HCT116 (cell line): ENCODE data around the gene MAGEF1. TPM values are rescaled to one million over a fixed set of nuclear protein-coding genes. Genes with fewer than 3 reads are reported as not detected.

Experiments
- ATAC-seq: fragments of 200-7000 bp; cut with Tn5 transposase; 2 replicates; pipeline ENCODE4 v1.9.1; 2020; ENCODE audit warnings: mild to moderate bottlenecking, moderate library complexity
- BruUV-seq: library from RNA; stranded (reverse); fragments of 400-500 nt; replicated peaks from 2 replicates; lab custom pipeline; 2021; lab: Mats Ljungman, UMichigan
- CTCF ChIA-PET: fragments of 300-600 bp; sonication (Branson Sonifier 250); formaldehyde crosslinking; loops from one replicate; lab custom pipeline; 2021; ENCODE audit warnings: antibody characterized with exemption; lab: Charles Lee
- POLR2A ChIA-PET: fragments of 300-600, 350-600 bp; sonication (Branson Sonifier 250); formaldehyde crosslinking; loops from one replicate; lab custom pipeline; 2021; ENCODE audit warnings: antibody characterized with exemption; lab: Charles Lee
- RAD21 ChIA-PET, 2 experiments: fragments of 300-600 bp; sonication (Branson Sonifier 250); formaldehyde crosslinking; loops; one replicate each; lab custom pipeline; 2023; ENCODE audit warnings: low total read pairs in 2 of 2; ENCODE audit not compliant: uncharacterized antibody in 2 of 2, unreplicated experiment in 2 of 2, low non-redundant PET in 1 of 2; lab: Charles Lee
- DNase-seq: peaks from one replicate; pipeline ENCODE4 v3.0.0-alpha.2; 2010; ENCODE audit warnings: low read depth, low spot score
- H2AFZ ChIP-seq: fragments of 200-600 bp; shearing (Covaris generic), sonication (generic); 2 replicates; pipeline ENCODE4 v1.6.1; 2017; ENCODE audit warnings: low read depth, mixed run types, mixed read lengths, antibody characterized with exemption, low read length; ENCODE audit not compliant: poor library complexity, severe bottlenecking
- H3K27ac ChIP-seq: 2 replicates; pipeline ENCODE4 v1.5.1; 2012; ENCODE audit warnings: low read depth, low read length
- H3K27me3 ChIP-seq: fragments of 200-600 bp; sonication (generic); 2 replicates; pipeline ENCODE4 v1.6.1; 2016; ENCODE audit warnings: mixed run types, low read length, mixed read lengths; ENCODE audit not compliant: insufficient read depth
- H3K36me3 ChIP-seq, 2 experiments: fragments of 200-500 bp in 1 of 2; fragments of 200-600 bp in 1 of 2; sonication (Bioruptor generic) in 1 of 2; sonication (generic) in 1 of 2; 2 replicates each; pipeline versions ENCODE4 v1.5.1 to v1.6.1; 2014 to 2016; ENCODE audit warnings: low read length in 2 of 2, inconsistent platforms in 1 of 2, mixed read lengths in 1 of 2, mixed run types in 1 of 2; ENCODE audit not compliant: insufficient read depth in 2 of 2, control insufficient read depth in 1 of 2
- H3K4me1 ChIP-seq, 2 experiments: fragments of 200-600 bp in 1 of 2; sonication (generic) in 1 of 2; 2 replicates each; pipeline versions ENCODE4 v1.5.1 to v1.6.1; 2012 to 2017; ENCODE audit warnings: low read length in 2 of 2, inconsistent platforms in 1 of 2, mild to moderate bottlenecking in 1 of 2, mixed read lengths in 1 of 2, mixed run types in 1 of 2, moderate library complexity in 1 of 2; ENCODE audit not compliant: insufficient read depth in 2 of 2, control insufficient read depth in 1 of 2
- H3K4me2 ChIP-seq: fragments of 200-600 bp; sonication (generic); 2 replicates; pipeline ENCODE4 v1.6.1; 2017; ENCODE audit warnings: mixed run types, low read length, mixed read lengths
- H3K4me3 ChIP-seq, 2 experiments: fragments of 200-600 bp in 1 of 2; sonication (generic) in 1 of 2; replicated peaks in 1 of 2; 2 replicates each; pipeline ENCODE4 v1.5.1; 2011 to 2016; ENCODE audit warnings: low read length in 2 of 2, control low read depth in 1 of 2, low read depth in 1 of 2, mild to moderate bottlenecking in 1 of 2, mixed read lengths in 1 of 2, mixed run types in 1 of 2
- H3K79me2 ChIP-seq: fragments of 200-600 bp; sonication (generic); 2 replicates; pipeline ENCODE4 v1.6.1; 2017; ENCODE audit warnings: mild to moderate bottlenecking, mixed run types, low read length, moderate library complexity, mixed read lengths; ENCODE audit not compliant: insufficient read depth
- H3K9ac ChIP-seq: fragments of 200-600 bp; sonication (generic); 2 replicates; pipeline ENCODE4 v1.6.1; 2016; ENCODE audit warnings: low read length, mixed read lengths
- H3K9me2 ChIP-seq: fragments of 200-600 bp; sonication (generic), shearing (Covaris generic); 2 replicates; pipeline ENCODE4 v1.6.1; 2017; ENCODE audit warnings: mixed run types, mild to moderate bottlenecking, moderate library complexity; ENCODE audit not compliant: insufficient read depth
- H3K9me3 ChIP-seq, 2 experiments: fragments of 200-500 bp in 1 of 2; fragments of 200-600 bp in 1 of 2; sonication (Bioruptor generic) in 1 of 2; sonication (generic) in 1 of 2; 2 replicates each; pipeline ENCODE4 v1.6.1; 2014 to 2017; ENCODE audit warnings: low read length in 2 of 2, mixed read lengths in 2 of 2, inconsistent platforms in 1 of 2, low read depth in 1 of 2, mild to moderate bottlenecking in 1 of 2, mixed run types in 1 of 2, moderate library complexity in 1 of 2; ENCODE audit not compliant: control insufficient read depth in 1 of 2, insufficient read depth in 1 of 2
- H4K20me1 ChIP-seq: fragments of 200-600 bp; sonication (generic), shearing (Covaris generic); 2 replicates; pipeline ENCODE4 v1.6.1; 2017; ENCODE audit warnings: mixed run types, mild to moderate bottlenecking, moderate library complexity; ENCODE audit not compliant: insufficient read depth
- ATF3 ChIP-seq: IDR thresholded peaks from 2 replicates; pipeline ENCODE4 v1.6.1; 2012
- CTCF ChIP-seq, 3 experiments: fragments of 200-600 bp in 1 of 3; sonication (generic) in 1 of 3; IDR thresholded peaks in 2 of 3; conservative IDR thresholded peaks in 1 of 3; 2 replicates each; pipeline ENCODE4 v1.5.1; 2012 to 2017; ENCODE audit warnings: low read depth in 2 of 3, low read length in 2 of 3, antibody characterized with exemption in 1 of 3, borderline replicate concordance in 1 of 3, control low read depth in 1 of 3, mild to moderate bottlenecking in 1 of 3, mixed read lengths in 1 of 3, mixed run types in 1 of 3, moderate library complexity in 1 of 3; ENCODE audit not compliant: insufficient read depth in 1 of 3
- EZH2 ChIP-seq: fragments of 200-600 bp; sonication (generic); IDR thresholded peaks from 2 replicates; pipeline ENCODE4 v1.6.1; 2017; ENCODE audit warnings: antibody characterized with exemption, mixed run types
- EZH2phosphoT487 ChIP-seq: fragments of 200-600 bp; IDR thresholded peaks from 2 replicates; pipeline ENCODE4 v1.6.1; 2018; ENCODE audit warnings: antibody characterized with exemption, borderline replicate concordance
- JUND ChIP-seq: IDR thresholded peaks from 2 replicates; pipeline ENCODE4 v1.6.1; 2012
- POLR2AphosphoS5 ChIP-seq: IDR thresholded peaks from 2 replicates; pipeline ENCODE4 v1.6.1; 2011; ENCODE audit warnings: mild to moderate bottlenecking, low read depth, low read length, moderate library complexity
- REST ChIP-seq: IDR thresholded peaks from 2 replicates; pipeline ENCODE4 v1.6.1; 2012; ENCODE audit warnings: low read depth
- SP1 ChIP-seq: IDR thresholded peaks from 2 replicates; pipeline ENCODE4 v1.6.1; 2012; ENCODE audit warnings: low read depth
- TCF7L2 ChIP-seq: IDR thresholded peaks from 2 replicates; pipeline ENCODE4 v1.7.0; 2011; ENCODE audit warnings: borderline replicate concordance, inconsistent platforms; ENCODE audit not compliant: insufficient read depth, insufficient read length; ENCODE audit errors: extremely low read depth
- ZFX ChIP-seq: fragments of 450-650 bp; IDR thresholded peaks from 2 replicates; pipeline ENCODE4 v1.6.1; 2017
- ZNF274 ChIP-seq: fragments of 200-500 bp; sonication (Bioruptor generic); IDR thresholded peaks from 2 replicates; pipeline ENCODE4 v1.6.1; 2014; ENCODE audit warnings: mild to moderate bottlenecking, low read depth, low read length, inconsistent platforms
- intact Hi-C: fragments of 100-400 bp; cut with micrococcal nuclease; formaldehyde crosslinking; loops from 2 replicates; pipeline ENCODE4 v1.10.0; 2022
- total RNA-seq: library from RNA; stranded (reverse); gene quantifications from one replicate; pipeline ENCODE4 v1.2.1, GENCODE V29; 2021; ENCODE audit not compliant: unreplicated experiment

The MAGEF1 gene
- total RNA-seq, 1 experiment from 2014 or later: 44.1 TPM

GRCh38 chr3:184672335-184672734 lies 39.5 kb downstream of the MAGEF1 start:
- POLR2A ChIA-PET: no interaction called here
- no peaks in the 10 kb centered on the region for H3K9me2 ChIP-seq
- peaks cover 3% of the 10 kb centered on the region; the same call in 1 of the 2 replicates for H3K27me3 ChIP-seq
- H3K4me3 ChIP-seq: no peak overlapping the region
- H3K36me3 ChIP-seq: no peaks in the 10 kb centered on the region
- CTCF ChIA-PET: no interaction called here
- H3K4me2 ChIP-seq: no peak overlapping the region
- H3K79me2 ChIP-seq: no peaks in the 10 kb centered on the region
- no peak overlapping the region for H2AFZ ChIP-seq
- DNase-seq (no peak), ATAC-seq (peak; percentile 55; the same call in 1 of the 2 replicates)
- TF ChIP-seq TCF7L2 (no peak), JUND (no peak), SP1 (no peak), EZH2 (no peak), ZNF274 (no peak), EZH2phosphoT487 (no peak), ATF3 (no peak), POLR2AphosphoS5 (no peak), ZFX (no peak), REST (no peak), CTCF (IDR thresholded peaks at IDR 0.05 in 2 of 3, conservative IDR thresholded peaks at IDR 0.05 in 1 of 3; ENCODE audit: borderline replicate concordance in 1 of 3, insufficient read depth in 1 of 3, low read depth in 2 of 3, low read length in 2 of 3) (no peak)
- intact Hi-C loops: no loop called here
- H3K27ac ChIP-seq: no peak overlapping the region
- H3K9me3 ChIP-seq: no peaks in the 10 kb centered on the region
- no peaks in the 10 kb centered on the region for H4K20me1 ChIP-seq
- RAD21 ChIA-PET: no interaction called here
- H3K4me1 ChIP-seq: no peaks in the 10 kb centered on the region
- H3K9ac ChIP-seq: no peak overlapping the region
- no TSS peak for BruUV-seq
